SW 1271 (cell line): Measurements from ENCODE around the gene ITGAL.
"Not testable (repeated sequence)": the region's sequence is repeated elsewhere in the genome, so short reads cannot be mapped to it uniquely, and the experiment has no call there.

ENCODE experiments used
- DNase-seq, 2 experiments: peaks; one replicate each; lab custom pipeline; 2025; lab: John Stamatoyannopoulos, UW

ITGAL gene

DNA sequence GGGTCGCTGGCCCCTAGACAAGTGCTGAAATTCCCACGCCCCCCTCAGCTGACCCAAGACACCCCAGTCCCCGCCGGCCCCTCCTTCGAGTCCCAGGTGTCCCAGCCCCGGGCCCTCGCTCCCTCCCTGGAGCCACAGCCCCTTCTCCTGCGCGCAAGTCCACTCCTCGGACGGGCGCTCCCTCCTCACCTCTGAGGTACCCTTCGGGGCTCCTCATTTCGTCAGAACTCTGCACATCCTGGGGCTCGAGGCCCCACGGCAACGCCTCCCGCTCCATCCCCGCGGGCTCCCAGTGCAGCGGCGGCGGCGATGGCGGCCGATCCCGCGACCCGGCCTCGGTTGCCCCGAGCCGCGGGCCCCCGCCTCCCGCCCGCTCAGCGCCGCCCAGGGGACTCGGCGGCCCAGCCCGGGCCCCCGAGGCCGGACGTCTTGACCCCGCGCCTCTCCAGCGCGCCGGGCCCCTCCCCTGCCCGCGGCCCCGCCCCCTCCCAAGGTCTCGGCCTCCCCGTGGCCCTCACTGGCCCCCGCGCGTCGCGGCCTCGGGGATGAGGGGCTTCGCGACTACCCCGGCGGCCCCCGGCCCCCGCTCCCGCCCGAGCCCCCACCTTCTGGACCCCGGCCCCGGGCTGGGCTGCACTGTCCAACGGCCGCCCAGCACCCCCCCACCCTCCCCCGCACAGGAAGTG, 53.7 kb downstream of the ITGAL start, which contains the start of gene ZNF768:
TSS of gene ZNF768 (minus strand) at position 430 of the 686 bp plus-strand sequence. CDS start at position 277, 153 bp downstream.
- peak in 1 of 2 experiments; percentile 54 for DNase-seq

DNA sequence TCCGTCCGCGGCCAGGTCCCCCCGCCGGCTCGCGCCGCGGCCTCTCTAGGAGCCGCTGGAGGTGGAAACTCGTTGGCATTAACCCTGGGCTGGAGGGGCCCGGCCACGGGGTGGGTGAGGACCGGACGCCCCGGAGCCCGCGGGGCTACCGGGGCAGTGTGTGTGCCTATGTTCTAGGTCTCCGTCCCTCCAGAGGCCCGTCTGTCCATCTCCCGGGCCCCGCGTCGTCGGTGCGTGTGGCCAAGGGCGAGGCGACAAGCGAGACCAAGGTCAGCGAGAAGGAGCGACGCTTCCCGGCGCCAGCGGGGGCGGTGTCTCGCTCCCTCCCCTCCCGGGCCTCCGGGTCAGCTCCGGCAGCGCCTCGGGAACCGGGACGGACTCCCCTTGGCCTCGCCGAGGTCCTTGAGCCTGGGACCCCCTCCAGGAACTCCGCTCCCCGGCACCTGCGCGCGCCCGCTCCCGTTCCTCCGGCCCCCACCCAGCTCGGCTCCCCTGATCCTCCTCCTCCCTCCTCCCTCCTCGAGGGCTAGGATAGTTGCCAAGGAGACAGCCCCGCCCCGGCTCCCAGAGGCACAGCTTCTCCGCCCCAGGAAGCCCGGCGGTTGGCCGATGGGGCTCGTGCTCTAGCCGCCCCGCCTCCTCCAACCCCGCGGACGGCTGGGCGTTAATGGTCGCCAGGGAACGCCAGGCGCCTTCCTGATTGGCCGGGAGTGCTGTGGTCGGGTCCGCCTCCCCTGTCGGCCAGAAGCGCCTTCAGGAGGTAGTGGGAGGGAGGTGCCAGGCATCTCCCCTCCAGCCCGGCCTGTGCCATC, 54.5 kb downstream of the ITGAL start:
- peak; percentile 95 for DNase-seq

GRCh38 chr16:30527635-30528178, 55.2 kb downstream of the ITGAL start:
- DNase-seq = no peak

DNA sequence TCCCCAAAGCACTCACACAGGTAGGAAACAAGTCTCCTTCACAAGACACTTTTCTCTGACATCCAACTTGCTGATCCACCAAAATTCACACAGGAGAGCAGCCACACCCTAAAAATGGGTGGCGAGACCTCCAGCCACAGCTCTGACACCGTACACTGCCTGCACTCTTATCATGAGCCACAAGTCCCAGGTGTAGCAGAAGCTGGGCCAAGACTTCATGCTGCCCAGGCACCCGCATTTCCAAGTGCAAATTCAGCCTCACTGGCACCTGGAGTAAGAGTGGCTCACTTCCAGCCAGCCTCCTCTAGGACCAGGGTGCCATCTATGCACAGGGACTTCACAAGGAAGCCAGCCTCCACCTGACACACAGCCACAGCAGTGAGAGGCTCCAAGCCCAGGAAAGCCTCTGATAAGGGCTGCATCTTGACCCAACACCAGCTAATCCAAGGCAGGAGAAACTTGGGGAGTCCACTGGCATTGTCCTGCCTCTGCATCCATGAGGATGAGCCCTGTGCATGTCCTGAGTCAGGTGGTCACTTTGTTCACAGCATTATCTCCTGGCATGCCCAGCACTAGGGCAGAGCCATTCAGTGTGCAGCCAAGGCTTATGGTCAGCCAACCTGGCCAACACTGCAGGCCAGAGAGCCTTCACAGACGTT, 56.4 kb downstream of the ITGAL start:
- DNase-seq = no peak

- DNase-seq = no peak
These were observed 57.9 kb downstream of the ITGAL start for GRCh38 chr16:30530163-30531037.

DNA sequence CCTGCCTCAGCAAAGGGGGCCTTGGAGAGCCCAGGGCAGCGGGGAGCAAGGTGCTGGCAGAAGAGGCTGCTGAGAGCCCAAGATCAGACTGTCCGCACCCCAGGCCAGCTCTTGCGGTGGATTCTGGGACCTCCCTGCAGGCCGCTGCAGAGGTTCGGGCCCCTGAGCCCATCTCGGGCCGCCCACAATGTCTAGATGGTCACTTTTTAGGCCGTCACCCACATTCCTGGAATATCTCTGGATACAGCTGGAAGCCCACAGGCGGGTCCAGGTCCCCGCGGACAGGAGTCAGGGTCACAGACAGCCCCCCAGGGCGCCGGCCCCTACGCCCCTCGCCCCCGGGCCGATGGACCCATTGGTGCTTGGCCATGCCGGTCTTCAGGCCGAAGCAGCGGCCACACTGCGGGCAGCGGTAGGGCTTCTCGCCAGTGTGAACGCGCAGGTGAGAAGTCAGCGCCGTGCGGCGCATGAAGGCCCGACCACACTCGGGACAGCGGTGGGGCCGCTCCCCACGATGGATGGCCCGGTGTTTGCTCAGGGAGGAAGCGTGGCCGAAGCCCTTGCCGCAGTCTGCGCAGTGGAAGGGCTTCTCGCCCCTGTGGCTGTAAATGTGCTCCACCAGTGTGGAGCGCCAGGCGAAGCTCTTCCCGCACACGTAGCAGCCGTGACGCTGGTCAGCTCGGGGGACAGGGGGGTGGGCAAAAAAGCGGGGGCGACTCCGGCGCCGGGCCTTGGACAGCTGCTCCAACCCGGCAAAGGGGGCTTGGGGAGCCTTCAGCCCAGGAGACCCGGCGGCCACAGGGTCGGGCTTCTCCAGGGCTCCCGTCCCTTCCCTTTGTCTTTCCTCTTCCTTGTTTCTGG, 60.0 kb downstream of the ITGAL start:
- no peak for DNase-seq

DNA sequence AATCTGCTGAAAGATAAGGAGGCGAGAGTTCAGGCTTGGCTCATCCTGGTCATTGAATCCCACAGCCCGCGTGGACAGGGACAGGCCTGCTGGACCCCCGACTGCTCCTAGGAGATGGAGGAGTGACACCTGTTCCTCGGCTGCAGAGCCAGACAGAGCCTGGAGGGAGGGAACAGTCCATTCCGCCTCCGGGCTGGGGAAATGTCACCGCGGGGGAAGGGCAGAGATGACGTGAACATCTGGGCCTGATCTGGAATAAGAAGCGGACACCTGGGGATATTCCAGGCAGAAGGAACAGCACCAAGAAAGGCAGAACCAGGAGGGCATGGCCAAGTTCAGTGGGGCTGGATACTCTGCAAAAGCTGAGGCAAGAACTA, 60.6 kb downstream of the ITGAL start:
- DNase-seq = no peak

DNA sequence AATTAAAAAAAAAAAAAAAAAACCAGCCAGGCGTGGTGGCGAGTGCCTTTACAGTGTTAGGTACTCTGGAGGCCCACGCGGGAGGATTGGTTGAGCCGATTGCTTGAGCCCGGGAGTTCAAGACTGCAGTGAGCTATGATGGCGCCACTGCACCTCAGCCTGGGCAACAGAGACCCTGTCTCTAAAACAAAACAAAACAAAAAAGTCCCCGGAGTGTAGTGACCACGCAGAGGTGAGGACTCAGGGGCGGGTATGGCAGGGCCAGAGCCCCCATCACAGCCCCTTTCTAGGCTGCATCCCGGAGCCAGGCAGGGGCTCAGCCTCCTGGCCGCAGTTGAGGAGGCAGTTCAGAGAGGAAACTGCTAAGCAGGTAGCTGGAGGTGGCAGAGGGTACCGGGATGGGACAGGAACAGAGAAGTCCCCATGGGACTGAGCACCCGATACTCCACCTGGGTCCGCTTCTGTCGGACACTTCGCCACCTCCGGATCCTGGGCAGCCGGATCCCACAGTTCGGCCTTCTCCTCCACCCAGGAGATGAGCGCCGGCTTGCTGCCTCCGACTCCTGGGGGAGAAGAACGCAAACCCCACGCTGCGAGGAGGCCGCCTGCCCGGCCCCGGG, 61.3 kb downstream of the ITGAL start:
- no peak for DNase-seq

DNA sequence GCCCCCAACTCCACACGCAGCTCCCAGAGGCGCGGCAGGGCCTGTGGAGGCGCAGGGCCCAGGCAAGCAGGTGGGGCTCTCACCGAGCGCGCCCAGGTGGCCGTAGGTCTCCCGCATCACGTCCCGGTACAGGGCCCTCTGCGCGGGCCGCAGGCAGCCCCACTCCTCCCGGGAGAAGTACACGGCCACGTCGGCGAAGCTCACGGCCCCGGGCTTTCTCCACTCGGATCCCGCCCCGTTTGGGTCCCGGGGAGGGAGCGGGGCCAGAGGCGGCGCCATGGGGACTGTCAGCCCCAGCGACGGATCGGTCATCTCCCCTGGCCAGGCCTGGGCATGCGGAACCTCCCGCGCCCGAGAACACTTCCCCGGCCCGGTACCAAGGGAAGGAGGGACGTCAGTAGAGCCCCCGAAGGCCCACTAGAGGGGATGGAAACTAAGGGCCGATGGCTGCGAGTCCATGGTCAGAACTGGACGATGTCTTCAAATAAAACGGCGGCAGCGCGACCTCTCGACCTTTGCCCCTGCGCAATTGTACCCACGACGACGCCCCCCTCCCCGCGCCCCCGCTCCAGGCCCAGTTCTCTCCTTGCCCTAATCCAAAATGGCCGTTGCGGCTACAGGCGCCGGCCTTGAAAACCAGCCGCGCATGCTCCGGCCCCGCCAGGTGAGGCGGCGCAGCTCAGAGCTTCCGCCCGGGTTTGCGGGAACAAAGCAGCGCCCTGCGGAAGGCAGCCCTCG, 62.0 kb downstream of the ITGAL start, which contains the start of gene ZNF747:
TSS of gene ZNF747 (minus strand) at position 491 of the 738 bp plus-strand sequence. CDS start at position 312, 179 bp downstream.
- peak; percentile 50 to 83 for DNase-seq

DNA sequence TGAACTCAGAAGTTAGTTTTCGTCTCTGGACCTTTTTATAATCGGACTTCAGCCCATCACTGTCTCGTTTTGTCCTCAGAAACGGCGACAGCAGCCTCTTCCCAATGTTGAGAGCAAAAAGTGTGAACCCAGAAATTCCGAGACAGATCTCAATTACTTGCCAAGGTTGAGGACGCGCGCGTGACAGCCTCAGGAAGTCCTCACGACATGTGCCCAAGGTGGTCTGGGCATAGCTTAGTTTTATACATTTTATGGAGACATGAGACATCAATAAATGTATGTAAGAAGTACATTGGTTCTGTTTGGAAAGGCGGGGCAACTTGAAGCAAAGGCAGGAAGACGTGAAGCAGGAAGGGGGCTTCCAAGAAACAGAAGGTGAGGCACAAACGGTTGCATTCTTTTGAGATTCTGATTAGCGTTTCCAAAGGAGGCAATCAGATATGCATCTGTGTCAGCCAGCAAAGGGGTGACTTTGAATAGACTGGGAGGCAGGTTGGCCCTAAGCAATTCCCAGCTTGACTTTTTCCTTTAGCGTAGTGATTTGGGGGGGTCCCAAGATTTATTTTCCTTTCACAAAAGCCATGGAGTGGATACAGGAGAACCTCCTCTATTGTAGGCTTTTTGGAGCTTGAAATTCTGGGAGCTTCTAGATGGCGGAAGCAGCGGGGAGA, 62.7 kb downstream of the ITGAL start:
- no peak for DNase-seq

DNA sequence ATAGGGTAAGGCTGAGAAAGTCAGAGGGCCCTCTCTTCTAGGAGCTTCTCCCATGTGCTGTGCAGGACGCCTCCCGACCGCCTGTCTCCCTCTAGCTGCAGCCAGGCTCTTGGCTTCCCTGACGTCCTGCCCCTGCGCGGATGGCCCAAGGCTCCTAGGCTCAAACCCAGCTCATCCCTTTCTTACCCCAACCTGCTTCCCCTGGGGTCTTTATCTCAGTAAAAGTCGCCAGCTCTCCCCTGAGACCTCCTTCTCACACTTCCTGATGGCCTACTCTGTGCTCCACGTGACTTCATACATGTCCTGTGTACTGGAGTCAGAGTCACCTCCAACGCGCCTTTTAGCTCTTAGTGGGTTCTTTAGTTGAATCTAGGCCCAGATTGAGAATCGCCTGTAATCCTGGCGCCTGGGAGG, 63.2 kb downstream of the ITGAL start:
- DNase-seq = peak; percentile 56 to 73

- not testable (repeated sequence) for DNase-seq
These were observed 64.0 kb downstream of the ITGAL start for GRCh38 chr16:30536391-30537024.

- no peak for DNase-seq
These were observed 66.7 kb downstream of the ITGAL start for GRCh38 chr16:30539000-30539964.

DNA sequence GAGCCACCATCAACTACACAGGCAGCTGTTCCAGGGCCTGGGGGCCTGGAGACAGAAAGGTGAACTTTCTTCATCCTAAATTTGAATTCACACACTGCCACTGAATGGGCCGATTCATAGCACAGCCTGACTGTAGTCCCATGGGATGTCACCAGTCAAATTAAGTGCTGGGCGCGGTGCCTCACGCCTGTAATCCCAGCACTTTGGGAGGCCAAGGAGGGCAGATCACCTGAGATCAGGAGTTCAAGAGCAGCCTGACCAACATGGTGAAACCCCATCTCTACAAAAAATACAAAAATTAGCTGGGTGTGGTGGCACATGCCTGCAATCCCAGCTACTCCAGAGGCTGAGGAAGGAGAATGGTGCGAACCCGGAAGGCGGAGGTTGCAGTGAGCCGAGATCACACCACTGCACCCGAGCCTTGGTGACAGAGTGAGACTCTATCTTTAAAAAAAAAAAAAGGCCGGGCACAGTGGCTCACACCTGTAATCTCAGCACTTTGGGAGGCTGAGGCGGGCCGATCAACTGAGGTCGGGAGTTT, 67.5 kb downstream of the ITGAL start:
- DNase-seq = not testable (repeated sequence)

GRCh38 chr16:30540916-30541464, 68.4 kb downstream of the ITGAL start:
- DNase-seq = not testable (repeated sequence)
